Esophagus muscularis mucosa (tissue), 3 donors: ENCODE results near the gene AADACL4.

Experiments used
- CTCF ChIP-seq, 3 experiments: fragments of 200-600 bp in 2 of 3; fragments of 450-650 bp in 1 of 3; sonication (generic) in 2 of 3; IDR thresholded peaks; one replicate each; pipeline ENCODE4 v1.5.1; 2017 to 2019; ENCODE audit warnings: antibody characterized with exemption in 3 of 3, mild to moderate bottlenecking in 2 of 3, moderate library complexity in 1 of 3
- POLR2A ChIP-seq: fragments of 450-650 bp; IDR thresholded peaks from one replicate; pipeline ENCODE4 v1.6.1; 2017; ENCODE audit warnings: antibody characterized with exemption, moderate library complexity, mild to moderate bottlenecking, low read depth
- POLR2AphosphoS5 ChIP-seq, 2 donors: sonication (generic); formaldehyde crosslinking; IDR thresholded peaks; one replicate each; pipeline ENCODE4 v1.6.1; 2017; ENCODE audit warnings: antibody characterized with exemption in 2 of 2

- TF ChIP-seq CTCF (IDR thresholded peaks at IDR 0.05) (no peak), POLR2A (no peak), POLR2AphosphoS5 (IDR thresholded peaks at IDR 0.05) (no peak)
These were observed 21.4 kb upstream of the AADACL4 start for GRCh38 chr1:12622506-12622905.
